ENCODE measurements around the gene INSYN1.

GRCh38 chr15:73802431-73803041, 49.4 kb upstream of the INSYN1 start:
- TF ChIP-seq EP300 (conservative IDR thresholded peaks at IDR 0.05; ENCODE audit: poor library complexity, severe bottlenecking), result no peak
- TF ChIP-seq SMC3 (conservative IDR thresholded peaks at IDR 0.05; ENCODE audit: poor library complexity), result no peak
- no peak for TF ChIP-seq TAF1 (IDR thresholded peaks at IDR 0.05; ENCODE audit: low read depth)
- no peak for TF ChIP-seq EZH2 (IDR thresholded peaks at IDR 0.05; ENCODE audit: borderline replicate concordance, insufficient read depth, low read length, poor library complexity, severe bottlenecking)
- TF ChIP-seq CTCF (IDR thresholded peaks at IDR 0.05; ENCODE audit: poor library complexity, severe bottlenecking), result no peak
- no peak for TF ChIP-seq POLR2AphosphoS5 (IDR thresholded peaks at IDR 0.05)
- no peak for TF ChIP-seq RAD21 (conservative IDR thresholded peaks at IDR 0.05)
- no peak for TF ChIP-seq REST (IDR thresholded peaks at IDR 0.05; ENCODE audit: borderline replicate concordance)

Measured in neural cell (in vitro differentiated cells).